ENCODE data around the gene STK32B.
"Not testable (repeated sequence)": the region's sequence is repeated elsewhere in the genome, so short reads cannot be mapped to it uniquely, and the experiment has no call there.

DNA sequence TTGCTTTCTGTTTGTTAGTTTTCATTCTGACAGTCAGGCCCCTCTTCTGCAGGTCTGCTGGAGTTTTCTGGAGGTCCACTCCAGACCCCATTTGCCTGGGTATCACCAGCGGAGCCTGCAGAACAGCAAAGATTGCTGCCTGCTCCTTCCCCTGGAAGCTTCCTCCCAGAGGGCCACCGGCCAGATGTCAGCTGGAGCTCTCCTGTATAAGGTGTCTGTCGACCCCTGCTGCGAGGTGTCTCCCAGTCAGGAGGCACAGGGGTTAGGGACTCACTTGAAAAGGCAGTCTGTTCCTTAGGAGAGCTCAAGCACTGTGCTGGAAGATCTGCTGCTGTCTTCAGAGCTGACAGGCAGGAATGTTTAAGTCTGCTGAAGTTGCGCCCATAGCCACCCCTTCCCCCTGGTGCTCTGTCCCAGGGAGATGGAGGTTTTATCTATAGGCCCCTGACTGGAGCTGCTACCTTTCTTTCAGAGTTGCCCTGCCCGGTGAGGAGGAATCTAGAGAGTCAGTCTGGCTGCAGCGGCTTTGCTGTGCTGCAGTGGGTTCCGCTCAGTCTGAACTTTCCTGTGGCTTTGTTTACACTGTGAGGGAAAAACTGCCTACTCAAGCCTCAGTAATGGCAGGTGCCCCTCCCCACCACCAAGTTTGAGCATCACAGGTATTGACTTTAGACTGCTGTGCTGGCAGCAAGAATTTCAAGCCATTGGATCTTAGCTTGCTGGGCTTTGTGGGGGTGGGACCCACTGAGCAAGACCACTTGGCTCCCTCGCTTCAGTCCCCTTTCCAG lies 246.9 kb downstream of the STK32B start:
- TF ChIP-seq EZH2phosphoT487 (IDR thresholded peaks at IDR 0.05; ENCODE audit: borderline replicate concordance, low read depth, low read length) = not testable (repeated sequence)
- TF ChIP-seq, protein P1, sequence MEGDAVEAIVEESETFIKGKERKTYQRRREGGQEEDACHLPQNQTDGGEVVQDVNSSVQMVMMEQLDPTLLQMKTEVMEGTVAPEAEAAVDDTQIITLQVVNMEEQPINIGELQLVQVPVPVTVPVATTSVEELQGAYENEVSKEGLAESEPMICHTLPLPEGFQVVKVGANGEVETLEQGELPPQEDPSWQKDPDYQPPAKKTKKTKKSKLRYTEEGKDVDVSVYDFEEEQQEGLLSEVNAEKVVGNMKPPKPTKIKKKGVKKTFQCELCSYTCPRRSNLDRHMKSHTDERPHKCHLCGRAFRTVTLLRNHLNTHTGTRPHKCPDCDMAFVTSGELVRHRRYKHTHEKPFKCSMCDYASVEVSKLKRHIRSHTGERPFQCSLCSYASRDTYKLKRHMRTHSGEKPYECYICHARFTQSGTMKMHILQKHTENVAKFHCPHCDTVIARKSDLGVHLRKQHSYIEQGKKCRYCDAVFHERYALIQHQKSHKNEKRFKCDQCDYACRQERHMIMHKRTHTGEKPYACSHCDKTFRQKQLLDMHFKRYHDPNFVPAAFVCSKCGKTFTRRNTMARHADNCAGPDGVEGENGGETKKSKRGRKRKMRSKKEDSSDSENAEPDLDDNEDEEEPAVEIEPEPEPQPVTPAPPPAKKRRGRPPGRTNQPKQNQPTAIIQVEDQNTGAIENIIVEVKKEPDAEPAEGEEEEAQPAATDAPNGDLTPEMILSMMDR (conservative IDR thresholded peaks at IDR 0.05; ENCODE audit: low read length) = not testable (repeated sequence)
